Superior temporal gyrus (tissue), 1 donor: Measurements from ENCODE around the gene TRIM29.
"Not testable (repeated sequence)": the region's sequence is repeated elsewhere in the genome, so short reads cannot be mapped to it uniquely, and the experiment has no call there.

Experiments
- DNase-seq: peaks from one replicate; pipeline ENCODE4 v3.0.0-alpha.2; 2016; ENCODE audit errors: extremely low spot score

Gene TRIM29

GRCh38 chr11:120172054-120172911 lies 34.4 kb upstream of the TRIM29 start:
- peak; percentile 86 for DNase-seq

- DNase-seq: no peak
Measured at GRCh38 chr11:120170741-120171261, 32.9 kb upstream of the TRIM29 start.

DNA sequence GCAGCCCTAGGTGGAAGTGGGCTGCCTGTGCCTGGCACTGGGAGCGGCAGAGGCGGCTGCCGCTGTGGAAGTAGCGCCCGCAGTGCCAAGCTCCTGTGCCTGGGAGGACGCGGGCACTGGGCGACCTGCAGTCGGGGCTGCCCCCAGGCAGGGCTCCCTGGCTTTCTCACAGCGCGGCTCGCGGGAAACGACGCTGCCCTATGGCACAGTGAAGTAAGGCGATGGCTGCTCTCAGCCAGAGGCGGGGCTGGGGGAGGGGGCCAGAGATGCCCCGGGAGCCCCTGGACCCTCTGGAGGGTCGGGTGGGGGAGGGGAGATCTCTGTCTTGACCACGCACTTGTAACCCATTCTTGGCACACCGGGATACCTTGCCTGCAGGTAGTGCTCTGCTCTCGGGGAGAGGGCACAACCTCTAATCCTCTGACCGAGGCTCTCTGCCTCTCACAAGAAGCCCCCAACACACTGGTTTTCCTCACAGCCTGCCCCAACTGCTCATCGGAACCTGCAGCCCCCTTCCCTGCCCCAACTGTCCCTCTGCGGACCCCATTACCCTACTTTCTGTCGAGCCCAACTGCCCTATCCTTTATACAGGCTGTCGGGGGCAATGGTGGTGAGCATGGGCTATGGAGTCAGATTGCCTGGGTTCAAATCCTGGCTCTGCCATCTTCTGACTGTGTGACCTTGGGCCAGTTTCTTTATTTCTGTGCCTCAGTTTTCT lies 32.2 kb upstream of the TRIM29 start:
- DNase-seq: no peak

- peak; percentile 73 for DNase-seq
Measured at GRCh38 chr11:120168960-120169681, 31.2 kb upstream of the TRIM29 start.

DNA sequence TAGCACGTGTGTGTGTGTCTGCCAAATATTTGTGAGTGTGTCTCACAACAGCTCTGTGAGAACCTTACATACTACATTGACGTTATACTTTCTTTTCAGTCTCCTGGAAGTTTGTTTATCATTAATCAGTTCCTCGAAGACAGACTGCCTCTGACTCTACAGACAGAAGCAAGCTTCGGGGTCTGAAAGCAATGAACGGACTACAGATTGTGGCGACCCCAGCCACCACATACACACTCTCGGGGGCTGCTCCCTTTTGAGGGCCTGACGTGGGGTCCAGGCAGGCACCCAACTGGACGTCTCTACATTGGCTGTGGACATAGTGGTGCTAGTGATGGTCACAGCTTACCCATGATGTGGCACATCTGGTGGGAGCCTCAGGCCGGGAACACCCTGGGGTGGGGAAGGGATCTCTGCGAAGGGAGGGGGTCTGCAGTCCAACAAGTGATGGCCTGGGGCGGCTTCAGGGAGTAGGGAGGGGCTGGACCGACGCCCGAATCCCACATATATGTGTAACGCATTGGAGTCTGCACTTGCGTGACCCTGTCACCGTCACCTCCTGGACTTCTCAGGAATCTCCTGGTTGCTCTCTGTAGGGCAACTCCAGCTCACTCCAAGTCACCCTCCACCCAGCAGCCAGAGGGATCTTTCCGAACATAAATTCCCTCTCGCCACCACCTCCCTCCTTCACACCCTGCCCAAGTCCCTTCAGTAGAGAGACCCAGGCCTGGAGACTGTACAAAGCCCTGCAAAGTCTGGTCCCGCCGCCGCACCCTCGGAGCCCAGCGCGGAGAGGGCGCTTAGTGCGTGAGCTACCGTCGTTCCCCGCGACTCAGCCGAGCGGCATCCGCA lies 30.4 kb upstream of the TRIM29 start:
- DNase-seq: no peak

GRCh38 chr11:120167659-120168058 lies 29.7 kb upstream of the TRIM29 start:
- no peak for DNase-seq

DNA sequence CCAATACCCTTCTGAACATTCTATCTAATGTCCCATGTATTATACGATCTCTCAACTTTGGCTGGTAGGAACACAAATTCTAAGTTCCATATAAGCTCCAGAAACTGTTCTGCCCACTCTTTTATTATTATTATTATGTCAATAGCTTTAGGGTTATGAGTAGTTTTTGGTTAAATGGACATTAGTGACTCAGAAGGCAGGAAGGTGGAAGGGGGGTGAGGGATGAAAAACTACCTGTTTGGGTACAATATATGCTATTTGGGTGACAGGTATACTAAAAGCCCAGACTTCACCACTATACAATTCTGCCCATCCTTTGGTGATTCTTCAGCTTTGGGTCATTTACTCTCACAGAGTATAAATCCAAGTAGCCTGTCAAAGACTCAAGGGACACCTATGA lies 22.5 kb upstream of the TRIM29 start:
- no peak for DNase-seq

DNA sequence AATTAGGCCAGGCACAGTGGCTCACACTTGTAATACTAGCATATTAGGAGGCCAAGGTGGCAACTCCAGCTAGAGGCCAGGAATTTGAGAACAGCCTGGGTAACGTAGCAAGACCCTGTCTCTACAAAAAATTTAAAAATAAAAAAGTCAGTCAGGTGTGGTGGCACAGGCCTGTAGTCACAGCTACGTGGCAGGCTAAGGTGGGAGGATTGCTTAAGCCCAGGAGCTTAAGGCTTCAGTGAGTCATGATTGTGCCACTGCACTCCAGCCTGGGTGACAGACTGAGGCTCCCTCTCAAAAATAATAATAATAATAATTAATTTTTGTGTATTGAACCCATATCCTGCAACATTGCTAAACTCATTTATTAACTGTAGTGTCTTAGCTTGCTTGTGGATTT lies 15.3 kb upstream of the TRIM29 start:
- no peak for DNase-seq

GRCh38 chr11:120151536-120151935 lies 13.6 kb upstream of the TRIM29 start:
- DNase-seq: no peak

- DNase-seq: no peak
Measured at GRCh38 chr11:120149246-120149645, 11.3 kb upstream of the TRIM29 start.

- no peak for DNase-seq
Measured at GRCh38 chr11:120147950-120148270, 10.0 kb upstream of the TRIM29 start.

- no peak for DNase-seq
Measured at GRCh38 chr11:120147094-120147949, 9.4 kb upstream of the TRIM29 start.

DNA sequence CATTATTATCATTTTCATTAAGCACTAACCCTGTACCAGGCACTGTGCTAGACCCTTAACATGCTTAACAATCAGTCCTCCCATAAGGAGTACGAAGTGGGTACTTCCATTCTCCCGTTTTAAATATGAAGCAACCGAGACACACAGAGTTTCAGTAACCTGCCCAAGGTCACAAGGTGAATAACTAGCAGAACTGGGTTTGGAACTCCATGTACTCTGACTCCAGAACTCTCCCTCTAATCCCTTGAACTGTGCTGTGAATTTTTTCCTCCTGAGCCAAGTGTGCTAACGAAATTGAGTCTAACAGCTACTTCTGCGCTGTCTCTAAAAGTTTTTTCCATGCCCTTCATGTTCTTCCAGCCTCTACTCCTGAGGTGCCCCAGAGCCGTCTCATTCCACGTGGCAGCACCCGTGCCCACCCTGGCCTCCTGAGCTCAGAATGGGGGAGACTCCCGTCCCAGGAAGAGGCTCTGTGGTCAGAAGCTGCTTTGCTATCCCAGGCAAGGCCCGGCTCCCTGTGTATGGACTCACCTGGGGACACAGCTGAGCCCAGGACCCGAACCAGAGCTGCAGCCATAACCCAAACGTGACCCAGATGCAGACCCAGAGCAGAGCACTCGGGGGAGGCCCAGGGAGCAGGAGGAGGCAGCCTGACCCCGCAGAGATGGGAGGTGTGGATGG lies 8.6 kb upstream of the TRIM29 start:
- no peak for DNase-seq

DNA sequence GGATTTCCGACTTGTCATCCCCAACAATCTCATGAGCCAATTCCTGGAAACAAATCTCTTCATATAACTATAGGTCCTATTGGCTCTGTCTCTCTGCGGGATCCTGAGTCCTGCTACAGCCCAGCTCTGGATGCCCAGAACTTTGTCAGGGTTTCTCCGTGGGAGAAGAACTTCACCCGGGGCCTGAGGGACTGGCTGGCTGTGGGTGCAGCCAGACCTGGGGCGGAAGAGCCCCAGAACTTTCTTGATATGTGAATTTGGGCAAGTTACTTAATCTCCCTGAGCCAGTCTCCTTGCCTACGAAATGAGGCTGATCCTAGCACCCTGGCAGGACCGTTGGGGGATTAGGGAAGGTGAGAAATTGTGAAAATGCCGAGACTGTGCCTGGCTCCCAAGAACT lies 6.6 kb upstream of the TRIM29 start:
- no peak for DNase-seq

- DNase-seq: not testable (repeated sequence)
Measured at GRCh38 chr11:120143472-120143871, 5.6 kb upstream of the TRIM29 start.

GRCh38 chr11:120142441-120143100 lies 4.7 kb upstream of the TRIM29 start:
- DNase-seq: no peak

DNA sequence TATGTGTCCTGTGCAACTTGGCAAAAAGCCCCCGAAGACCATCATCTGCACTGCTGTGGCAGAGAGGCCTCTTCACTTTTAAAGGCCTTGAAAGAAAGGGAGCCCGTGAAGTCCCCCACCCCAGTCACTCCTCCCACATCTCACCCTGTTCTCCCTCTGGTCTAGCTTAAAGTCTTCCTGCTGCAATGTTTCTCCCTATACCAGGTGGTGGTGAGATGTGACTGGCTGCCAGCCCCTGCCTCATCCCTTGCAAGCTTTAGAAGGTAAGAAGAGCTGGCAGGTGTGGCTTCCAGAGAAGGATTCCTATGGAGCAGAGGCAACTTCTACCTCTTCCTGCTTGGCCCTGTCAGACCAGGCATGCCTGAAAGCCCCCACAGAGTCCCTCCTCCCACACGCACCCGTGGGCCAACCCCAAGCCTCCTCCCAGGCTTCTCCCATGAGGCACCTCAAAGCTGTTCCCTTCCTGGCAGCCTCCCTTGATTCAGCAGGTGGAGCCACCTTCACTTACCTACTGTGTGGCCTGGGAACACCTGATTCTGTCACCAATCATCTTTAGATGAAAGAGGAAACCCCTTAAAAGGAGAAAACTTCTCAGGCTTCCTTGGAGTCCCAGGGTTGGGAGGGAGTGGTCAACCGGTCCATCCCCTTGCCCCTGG lies 4.0 kb upstream of the TRIM29 start:
- DNase-seq: no peak

- no peak for DNase-seq
Measured at GRCh38 chr11:120141113-120141767, 3.3 kb upstream of the TRIM29 start.
